ENCODE measurements around the gene ATRN.

- TF ChIP-seq MAX (IDR thresholded peaks at IDR 0.05) (no peak), RAD21 (IDR thresholded peaks at IDR 0.05) (no peak), CTCF (IDR thresholded peaks at IDR 0.05; ENCODE audit: low read depth, low read length, missing input control) (no peak), YY1 (IDR thresholded peaks at IDR 0.05) (no peak), SP1 (IDR thresholded peaks at IDR 0.05) (no peak), TAF1 (conservative IDR thresholded peaks at IDR 0.05) (no peak), GABPA (IDR thresholded peaks at IDR 0.05 in 1 of 2, conservative IDR thresholded peaks at IDR 0.05 in 1 of 2) (no peak), REST (IDR thresholded peaks at IDR 0.05) (no peak), ATF3 (IDR thresholded peaks at IDR 0.05) (no peak), HNF4A (conservative IDR thresholded peaks at IDR 0.05) (no peak), NR2F2 (IDR thresholded peaks at IDR 0.05) (no peak), JUND (IDR thresholded peaks at IDR 0.05) (no peak), HNF4G (IDR thresholded peaks at IDR 0.05) (no peak), ZBTB33 (IDR thresholded peaks at IDR 0.05) (no peak)
These were observed 38.2 kb downstream of the ATRN start for GRCh38 chr20:3509064-3509463.

All from liver (tissue), 3 donors.